SK-N-SH treated with all-trans-retinoic acid at 6 μM for 48 hours (cell line): ENCODE data around the gene FAS.

Source experiments
- ARNTL ChIP-seq: fragments of 450-650 bp; formaldehyde crosslinking; IDR thresholded peaks from 2 replicates; pipeline ENCODE4 v1.5.0; 2020; ENCODE audit warnings: low read depth, mild to moderate bottlenecking, moderate library complexity, borderline replicate concordance
- BACH2 ChIP-seq: fragments of 250-450 bp; sonication (Bioruptor Pico); IDR thresholded peaks from 2 replicates; pipeline ENCODE4 v1.9.0; 2021; ENCODE audit warnings: mild to moderate bottlenecking, borderline replicate concordance
- CSDC2 ChIP-seq: fragments of 250-450 bp; sonication (Bioruptor Pico); IDR thresholded peaks from 2 replicates; pipeline ENCODE4 v1.5.0; 2020; ENCODE audit warnings: mild to moderate bottlenecking, moderate library complexity
- CSRNP3 ChIP-seq: fragments of 250-450 bp; sonication (Bioruptor Pico); IDR thresholded peaks from 2 replicates; pipeline ENCODE4 v1.5.1; 2021; ENCODE audit warnings: mild to moderate bottlenecking, moderate library complexity
- GLIS3 ChIP-seq: fragments of 250-450 bp; sonication (Bioruptor Pico); IDR thresholded peaks from 2 replicates; pipeline ENCODE4 v1.5.0; 2020; ENCODE audit warnings: mild to moderate bottlenecking, moderate library complexity
- OSR1 ChIP-seq: fragments of 250-450 bp; sonication (Bioruptor Pico); IDR thresholded peaks from 2 replicates; pipeline ENCODE4 v1.8.0; 2022; ENCODE audit warnings: moderate library complexity, mild to moderate bottlenecking, inconsistent platforms
- PATZ1 ChIP-seq: fragments of 250-450 bp; sonication (Bioruptor Pico); IDR thresholded peaks from 2 replicates; pipeline ENCODE4 v1.8.0; 2020; ENCODE audit warnings: mild to moderate bottlenecking, moderate library complexity, borderline replicate concordance
- SNAI2 ChIP-seq: fragments of 250-450 bp; sonication (Bioruptor Pico); IDR thresholded peaks from 2 replicates; pipeline ENCODE4 v1.5.0; 2020; ENCODE audit warnings: mild to moderate bottlenecking, moderate library complexity
- ZC3H10 ChIP-seq: fragments of 250-450 bp; sonication (Bioruptor Pico); IDR thresholded peaks from 2 replicates; pipeline ENCODE4 v1.5.1; 2021; ENCODE audit warnings: mild to moderate bottlenecking, moderate library complexity
- ZFP3 ChIP-seq: fragments of 250-450 bp; sonication (Bioruptor Pico); IDR thresholded peaks from 2 replicates; pipeline ENCODE4 v1.5.0; 2020; ENCODE audit warnings: mild to moderate bottlenecking, moderate library complexity
- ZFP30 ChIP-seq: fragments of 450-650 bp; formaldehyde crosslinking; IDR thresholded peaks from 2 replicates; pipeline ENCODE4 v1.5.0; 2022; ENCODE audit warnings: mild to moderate bottlenecking, moderate library complexity
- ZNF565 ChIP-seq: fragments of 450-650 bp; formaldehyde crosslinking; conservative IDR thresholded peaks from 2 replicates; pipeline ENCODE4 v1.5.0; 2020; ENCODE audit warnings: low read depth, mild to moderate bottlenecking, moderate library complexity
- ZNF8 ChIP-seq: fragments of 450-650 bp; formaldehyde crosslinking; IDR thresholded peaks from 2 replicates; pipeline ENCODE4 v1.5.0; 2020; ENCODE audit warnings: mild to moderate bottlenecking, moderate library complexity

GRCh38 chr10:89042562-89042961 lies 52.0 kb downstream of the FAS start:
- no peak for TF ChIP-seq ZNF565 (CRISPR knock-in tag)
- TF ChIP-seq CSDC2 (CRISPR knock-in tag), result no peak
- TF ChIP-seq BACH2 (CRISPR knock-in tag), result no peak
- TF ChIP-seq ZFP30 (CRISPR knock-in tag), result no peak
- TF ChIP-seq GLIS3, result no peak
- no peak for TF ChIP-seq CSRNP3
- no peak for TF ChIP-seq SNAI2
- TF ChIP-seq ARNTL (CRISPR knock-in tag), result no peak
- no peak for TF ChIP-seq PATZ1 (CRISPR knock-in tag)
- TF ChIP-seq ZNF8 (CRISPR knock-in tag), result no peak
- TF ChIP-seq ZFP3 (CRISPR knock-in tag), result no peak
- TF ChIP-seq OSR1, result no peak
- no peak for TF ChIP-seq ZC3H10 (CRISPR knock-in tag)
